ENCODE results near the gene HCFC1R1. TPM values are rescaled to one million over a fixed set of nuclear protein-coding genes. Genes with fewer than 3 reads are reported as not detected.

Gene HCFC1R1
- total RNA-seq, 1 experiment from 2014 or later: 61.3 TPM

DNA sequence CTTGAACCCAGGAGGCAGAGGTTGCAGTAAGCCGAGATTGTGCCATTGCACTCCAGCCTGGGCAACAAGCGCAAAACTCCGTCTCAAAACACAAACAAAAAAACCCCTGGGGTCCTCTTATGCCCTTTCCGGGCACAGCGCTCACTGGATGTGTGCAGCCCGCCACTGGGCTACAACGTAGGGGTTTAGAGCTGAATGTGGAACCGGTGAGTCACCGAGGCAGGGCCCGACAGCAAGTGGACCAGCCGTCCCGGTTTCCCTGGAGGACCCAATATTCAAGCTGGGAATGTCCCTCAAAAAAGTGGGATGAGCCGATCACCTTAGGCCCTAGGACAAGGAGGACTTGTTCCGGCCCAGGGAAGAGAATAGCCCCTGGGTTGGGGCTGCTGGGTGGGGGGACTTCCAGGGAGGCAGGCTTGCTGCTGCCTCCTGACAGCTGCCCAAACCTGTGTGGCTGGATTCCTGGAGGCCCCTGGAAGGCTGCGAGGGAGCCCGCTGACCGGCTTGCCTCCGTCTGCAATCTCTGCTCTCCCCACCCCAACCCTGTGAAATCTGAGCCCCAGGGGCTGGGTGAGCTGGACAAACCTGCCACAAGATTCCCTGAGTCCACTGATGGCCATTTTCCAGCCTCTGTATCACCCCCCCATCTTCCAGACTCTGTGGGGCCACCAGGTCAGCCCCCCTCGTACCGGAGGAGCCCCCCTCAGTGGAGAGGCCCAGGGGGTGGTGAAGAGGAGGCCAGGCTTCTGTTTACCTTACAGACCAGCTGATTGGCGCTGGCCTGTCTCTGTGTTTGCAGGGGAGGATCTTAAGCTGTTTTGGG lies 14.0 kb downstream of the HCFC1R1 start:
- H3K9me3 ChIP-seq (ENCODE audit: control insufficient read depth, low read depth, low read length): no peaks in the 10 kb centered on the region
- peak overlapping the region; percentile 18 for H3K27ac ChIP-seq (ENCODE audit: insufficient read length, low read depth, low read length)
- H3K4me1 Mint-ChIP-seq: peaks cover 59 to 85% of the 10 kb centered on the region in 2 experiments
- no peak overlapping the region for H3K9ac ChIP-seq (ENCODE audit: extremely low read depth, insufficient read length, low read length)
- H3K36me3 Mint-ChIP-seq (ENCODE audit: insufficient read depth in 1 of 3, low read depth in 3 of 3): peaks cover 5 to 14% (median 10%) of the 10 kb centered on the region in 3 experiments; a peak in 6 of 7 replicates
- peaks cover 11% of the 10 kb centered on the region; the same call in 1 of the 2 replicates for H3K4me1 ChIP-seq (ENCODE audit: insufficient read depth, low read length)
- no peak overlapping the region for H2AFZ ChIP-seq (ENCODE audit: low read length)
- no peak overlapping the region for H4K8ac ChIP-seq (replicated peaks; ENCODE audit: insufficient read length, low read depth, low read length)
- H3K56ac ChIP-seq (ENCODE audit: insufficient read length, low read depth, low read length): no peak overlapping the region
- H3K23ac ChIP-seq (ENCODE audit: insufficient read length, low read depth, low read length): no peak overlapping the region
- peak overlapping the region; percentile 99 to 100 (median 100) for H3K27ac Mint-ChIP-seq
- H3K14ac ChIP-seq (ENCODE audit: insufficient read depth, low read length): peak overlapping the region; percentile 63; the same call in 1 of the 2 replicates
- no peak overlapping the region for H3T11ph ChIP-seq (ENCODE audit: low read length)
- WGBS (ENCODE audit: extremely low coverage, insufficient read length, low lambda C conversion rate): no CpG with 5 or more reads among the region's 21 CpGs
- no peaks in the 10 kb centered on the region for H3K79me2 ChIP-seq (ENCODE audit: insufficient read depth, low read length)
- no peak overlapping the region for H2BK15ac ChIP-seq (ENCODE audit: low read depth, low read length)
- peak overlapping the region; percentile 89 for H3K18ac ChIP-seq (ENCODE audit: insufficient read length, low read depth, low read length)
- no peak overlapping the region for H4K5ac ChIP-seq (ENCODE audit: insufficient read length, low read depth, low read length)
- no peaks in the 10 kb centered on the region for H3K27me3 ChIP-seq (ENCODE audit: insufficient read depth, low read length)
- H3K4me2 ChIP-seq (ENCODE audit: insufficient read depth, insufficient read length, low read length): peak overlapping the region; percentile 2
- no peak overlapping the region for H2BK120ac ChIP-seq (ENCODE audit: low read depth, low read length, poor library complexity, severe bottlenecking)
- H4K20me1 ChIP-seq (ENCODE audit: control insufficient read depth, insufficient read depth, insufficient read length): no peaks in the 10 kb centered on the region
- H3K27me3 Mint-ChIP-seq (ENCODE audit: low read depth): peaks cover 6% of the 10 kb centered on the region
- H3K4ac ChIP-seq (ENCODE audit: low read depth, low read length): no peak overlapping the region
- no peaks in the 10 kb centered on the region for H3K9me3 Mint-ChIP-seq
- H3K79me1 ChIP-seq (ENCODE audit: insufficient read depth, low read depth, low read length, poor library complexity, severe bottlenecking): no peaks in the 10 kb centered on the region
- H3K23me2 ChIP-seq (ENCODE audit: insufficient read length, low read depth, low read length, poor library complexity, severe bottlenecking): peaks cover 19% of the 10 kb centered on the region
- TF ChIP-seq, protein P1, sequence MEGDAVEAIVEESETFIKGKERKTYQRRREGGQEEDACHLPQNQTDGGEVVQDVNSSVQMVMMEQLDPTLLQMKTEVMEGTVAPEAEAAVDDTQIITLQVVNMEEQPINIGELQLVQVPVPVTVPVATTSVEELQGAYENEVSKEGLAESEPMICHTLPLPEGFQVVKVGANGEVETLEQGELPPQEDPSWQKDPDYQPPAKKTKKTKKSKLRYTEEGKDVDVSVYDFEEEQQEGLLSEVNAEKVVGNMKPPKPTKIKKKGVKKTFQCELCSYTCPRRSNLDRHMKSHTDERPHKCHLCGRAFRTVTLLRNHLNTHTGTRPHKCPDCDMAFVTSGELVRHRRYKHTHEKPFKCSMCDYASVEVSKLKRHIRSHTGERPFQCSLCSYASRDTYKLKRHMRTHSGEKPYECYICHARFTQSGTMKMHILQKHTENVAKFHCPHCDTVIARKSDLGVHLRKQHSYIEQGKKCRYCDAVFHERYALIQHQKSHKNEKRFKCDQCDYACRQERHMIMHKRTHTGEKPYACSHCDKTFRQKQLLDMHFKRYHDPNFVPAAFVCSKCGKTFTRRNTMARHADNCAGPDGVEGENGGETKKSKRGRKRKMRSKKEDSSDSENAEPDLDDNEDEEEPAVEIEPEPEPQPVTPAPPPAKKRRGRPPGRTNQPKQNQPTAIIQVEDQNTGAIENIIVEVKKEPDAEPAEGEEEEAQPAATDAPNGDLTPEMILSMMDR (conservative IDR thresholded peaks at IDR 0.05): no peak
- peak; percentile 97 for DNase-seq
- no peak overlapping the region for H2BK5ac ChIP-seq (ENCODE audit: insufficient read length, low read length)
- H4K91ac ChIP-seq (ENCODE audit: insufficient read length, low read depth, low read length): no peak overlapping the region
- H2BK20ac ChIP-seq (ENCODE audit: low read depth, low read length, poor library complexity, severe bottlenecking): no peak overlapping the region
- peak overlapping the region; percentile 66 to 79 for H3K4me3 Mint-ChIP-seq
- no peak overlapping the region for H2BK12ac ChIP-seq (ENCODE audit: insufficient read length, low read depth, low read length)
- no peak overlapping the region for H2AK5ac ChIP-seq (ENCODE audit: insufficient read length, low read length)

Measured in H9 (cell line).